H9 (cell line): Measurements from ENCODE around the gene NDUFV1. TPM values are rescaled to one million over a fixed set of nuclear protein-coding genes. Genes with fewer than 3 reads are reported as not detected.
A peak's percentile ranks its signal among the peaks of the same experiment; 100 is the strongest.

Experiments
- DNase-seq: peaks from one replicate; pipeline ENCODE4 v3.0.0-alpha.2; 2017
- H2AFZ ChIP-seq: one replicate; pipeline ENCODE4 v1.6.1; 2013; ENCODE audit warnings: mild to moderate bottlenecking, low read length, control low read depth, moderate library complexity
- H2AK5ac ChIP-seq: 2 replicates; pipeline ENCODE4 v1.6.1; 2013; ENCODE audit warnings: low read length, control low read depth, mixed read lengths; ENCODE audit not compliant: insufficient read length
- H2BK120ac ChIP-seq: one replicate; pipeline ENCODE4 v1.6.1; 2013; ENCODE audit warnings: low read depth, mild to moderate bottlenecking, low read length, control low read depth, inconsistent platforms; ENCODE audit not compliant: poor library complexity, severe bottlenecking
- H2BK12ac ChIP-seq: 2 replicates; pipeline ENCODE4 v1.6.1; 2013; ENCODE audit warnings: low read length, control low read depth, mixed read lengths, low read depth; ENCODE audit not compliant: insufficient read length
- H2BK15ac ChIP-seq: 2 replicates; pipeline ENCODE4 v1.6.1; 2013; ENCODE audit warnings: low read depth, low read length, control low read depth
- H2BK20ac ChIP-seq: one replicate; pipeline ENCODE4 v1.6.1; 2013; ENCODE audit warnings: low read depth, mild to moderate bottlenecking, low read length, control low read depth, inconsistent platforms; ENCODE audit not compliant: poor library complexity, severe bottlenecking
- H2BK5ac ChIP-seq: 2 replicates; pipeline ENCODE4 v1.6.1; 2013; ENCODE audit warnings: low read length, control low read depth, mixed read lengths; ENCODE audit not compliant: insufficient read length
- H3K14ac ChIP-seq: 2 replicates; pipeline ENCODE4 v1.6.1; 2013; ENCODE audit warnings: low read length, control low read depth; ENCODE audit not compliant: insufficient read depth
- H3K18ac ChIP-seq: 2 replicates; pipeline ENCODE4 v1.6.1; 2013; ENCODE audit warnings: low read depth, mild to moderate bottlenecking, mixed read lengths, low read length, control low read depth; ENCODE audit not compliant: insufficient read length
- H3K23ac ChIP-seq: 2 replicates; pipeline ENCODE4 v1.6.1; 2013; ENCODE audit warnings: low read length, control low read depth, mixed read lengths, low read depth; ENCODE audit not compliant: insufficient read length
- H3K23me2 ChIP-seq: 2 replicates; pipeline ENCODE4 v1.6.1; 2013; ENCODE audit warnings: low read depth, mild to moderate bottlenecking, mixed read lengths, low read length, control low read depth; ENCODE audit not compliant: insufficient read length, poor library complexity, severe bottlenecking
- H3K27ac ChIP-seq: 2 replicates; pipeline ENCODE4 v1.5.1; 2013; ENCODE audit warnings: low read length, control low read depth, mixed read lengths, low read depth; ENCODE audit not compliant: insufficient read length
- H3K27me3 ChIP-seq: 2 replicates; pipeline ENCODE4 v1.6.1; 2013; ENCODE audit warnings: low read length, control low read depth, inconsistent platforms; ENCODE audit not compliant: insufficient read depth
- H3K4ac ChIP-seq: 2 replicates; pipeline ENCODE4 v1.6.1; 2013; ENCODE audit warnings: low read depth, mild to moderate bottlenecking, control low read depth, inconsistent platforms, low read length, moderate library complexity
- H3K4me1 ChIP-seq: 2 replicates; pipeline ENCODE4 v1.6.1; 2013; ENCODE audit warnings: low read length, control low read depth, inconsistent platforms; ENCODE audit not compliant: insufficient read depth
- H3K4me2 ChIP-seq: 2 replicates; pipeline ENCODE4 v1.6.1; 2013; ENCODE audit warnings: low read length, control low read depth, mixed read lengths; ENCODE audit not compliant: insufficient read length, insufficient read depth
- H3K56ac ChIP-seq: 2 replicates; pipeline ENCODE4 v1.6.1; 2013; ENCODE audit warnings: low read depth, mild to moderate bottlenecking, mixed read lengths, low read length, control low read depth; ENCODE audit not compliant: insufficient read length
- H3K79me1 ChIP-seq: 2 replicates; pipeline ENCODE4 v1.6.1; 2013; ENCODE audit warnings: low read depth, mild to moderate bottlenecking, moderate library complexity, low read length, control low read depth, inconsistent platforms; ENCODE audit not compliant: insufficient read depth, poor library complexity, severe bottlenecking
- H3K79me2 ChIP-seq: 2 replicates; pipeline ENCODE4 v1.6.1; 2013; ENCODE audit warnings: low read length, control low read depth, inconsistent platforms; ENCODE audit not compliant: insufficient read depth
- H3K9ac ChIP-seq: 2 replicates; pipeline ENCODE4 v1.6.1; 2013; ENCODE audit warnings: low read length, control low read depth, mixed read lengths; ENCODE audit not compliant: insufficient read length; ENCODE audit errors: extremely low read depth
- H3K9me3 ChIP-seq: one replicate; pipeline ENCODE4 v1.6.1; 2013; ENCODE audit warnings: low read depth, low read length, inconsistent platforms; ENCODE audit not compliant: control insufficient read depth
- H3T11ph ChIP-seq: one replicate; pipeline ENCODE4 v1.6.1; 2013; ENCODE audit warnings: mild to moderate bottlenecking, low read length, control low read depth, inconsistent platforms
- H4K20me1 ChIP-seq: one replicate; pipeline ENCODE4 v1.6.1; 2013; ENCODE audit not compliant: control insufficient read depth, insufficient read length, insufficient read depth
- H4K5ac ChIP-seq: 2 replicates; pipeline ENCODE4 v1.6.1; 2013; ENCODE audit warnings: low read depth, mild to moderate bottlenecking, mixed read lengths, low read length, control low read depth; ENCODE audit not compliant: insufficient read length
- H4K8ac ChIP-seq: replicated peaks from 2 replicates; pipeline ENCODE4 v1.6.1; 2013; ENCODE audit warnings: low read length, control low read depth, mixed read lengths, low read depth; ENCODE audit not compliant: insufficient read length
- H4K91ac ChIP-seq: 2 replicates; pipeline ENCODE4 v1.6.1; 2013; ENCODE audit warnings: low read depth, mild to moderate bottlenecking, moderate library complexity, mixed read lengths, low read length, control low read depth; ENCODE audit not compliant: insufficient read length
- H3K27ac Mint-ChIP-seq, 3 experiments: 2 replicates in 2 of 3; 3 replicates in 1 of 3; pipeline ENCODE4 v1.8.0; 2020 to 2021; ENCODE audit warnings: mixed read lengths in 3 of 3, mild to moderate bottlenecking in 1 of 3, moderate library complexity in 1 of 3
- H3K27me3 Mint-ChIP-seq: 2 replicates; pipeline ENCODE4 v1.8.0; 2021; ENCODE audit warnings: low read depth, mild to moderate bottlenecking, moderate library complexity, mixed read lengths
- H3K36me3 Mint-ChIP-seq, 3 experiments: 2 replicates in 2 of 3; 3 replicates in 1 of 3; pipeline ENCODE4 v1.8.0; 2020 to 2021; ENCODE audit warnings: low read depth in 3 of 3, mixed read lengths in 3 of 3; ENCODE audit not compliant: insufficient read depth in 1 of 3
- H3K4me1 Mint-ChIP-seq, 2 experiments: 2 replicates each; pipeline ENCODE4 v1.8.0; 2020; ENCODE audit warnings: mixed read lengths in 2 of 2
- H3K4me3 Mint-ChIP-seq, 2 experiments: 2 replicates in 1 of 2; 3 replicates in 1 of 2; pipeline ENCODE4 v1.8.0; 2020 to 2021; ENCODE audit warnings: mild to moderate bottlenecking in 2 of 2, mixed read lengths in 2 of 2, moderate library complexity in 1 of 2
- H3K9me3 Mint-ChIP-seq, 2 experiments: 2 replicates in 1 of 2; 3 replicates in 1 of 2; pipeline ENCODE4 v1.8.0; 2020; ENCODE audit warnings: mild to moderate bottlenecking in 2 of 2, mixed read lengths in 2 of 2, moderate library complexity in 1 of 2
- CTCF ChIP-seq: fragments of 200-600 bp; sonication (generic); conservative IDR thresholded peaks from 3 replicates; pipeline ENCODE4 v1.8.0; 2021; ENCODE audit warnings: antibody characterized with exemption, mild to moderate bottlenecking
- WGBS: extraction: QIAGEN DNeasy Blood & Tissue Kit; methylation state at CpG from one replicate; pipeline ENCODE4 v1.1.7; 2013; ENCODE audit warnings: missing lambda C conversion rate, low lambda C conversion rate, mixed read lengths; ENCODE audit not compliant: insufficient read length; ENCODE audit errors: extremely low coverage; 5-methylcytosine and 5-hydroxymethylcytosine counted together
- total RNA-seq: library from RNA; stranded (reverse); gene quantifications from 2 replicates; pipeline ENCODE4 v1.2.1, GENCODE V29; 2021

NDUFV1 gene
- total RNA-seq, 1 experiment from 2014 or later = 154 TPM

- no peak for DNase-seq
- H3K9me3 Mint-ChIP-seq = no peaks in the 10 kb centered on the region
- no peaks in the 10 kb centered on the region for H3K36me3 Mint-ChIP-seq
- H4K5ac ChIP-seq = no peak overlapping the region
- no peak for TF ChIP-seq CTCF
- no peaks in the 10 kb centered on the region for H3K27me3 ChIP-seq
- H3K27me3 Mint-ChIP-seq = peaks cover 7% of the 10 kb centered on the region
- WGBS = no CpG with 5 or more reads among the region's 10 CpGs
- no peak overlapping the region for H4K8ac ChIP-seq
- H3K4me1 ChIP-seq = peaks cover 6% of the 10 kb centered on the region; the same call in 1 of the 2 replicates
- no peak overlapping the region for H3K18ac ChIP-seq
- no peak overlapping the region for H3K4ac ChIP-seq
- no peaks in the 10 kb centered on the region for H3K9me3 ChIP-seq
- no peak overlapping the region for H2AK5ac ChIP-seq
- H2BK15ac ChIP-seq = no peak overlapping the region
- H3K79me2 ChIP-seq = no peaks in the 10 kb centered on the region
- no peak overlapping the region for H3K27ac ChIP-seq
- H3K14ac ChIP-seq = no peak overlapping the region
- H3K9ac ChIP-seq = no peak overlapping the region
- H3K23ac ChIP-seq = no peak overlapping the region
- H2BK12ac ChIP-seq = no peak overlapping the region
- peaks cover 15% of the 10 kb centered on the region in 2 experiments for H3K4me1 Mint-ChIP-seq
- no peak overlapping the region for H3K56ac ChIP-seq
- no peak overlapping the region for H4K91ac ChIP-seq
- H4K20me1 ChIP-seq = no peaks in the 10 kb centered on the region
- no peak overlapping the region for H2BK120ac ChIP-seq
- H3K27ac Mint-ChIP-seq = peak overlapping the region in 1 of 3 experiments; percentile 45; a peak in 1 of 7 replicates
- H3K79me1 ChIP-seq = no peaks in the 10 kb centered on the region
- H3T11ph ChIP-seq = no peak overlapping the region
- no peak overlapping the region for H3K4me3 Mint-ChIP-seq
- H3K23me2 ChIP-seq = no peaks in the 10 kb centered on the region
- no peak overlapping the region for H2AFZ ChIP-seq
- H3K4me2 ChIP-seq = no peak overlapping the region
- no peak overlapping the region for H2BK5ac ChIP-seq
- no peak overlapping the region for H2BK20ac ChIP-seq
These were observed 44.6 kb upstream of the NDUFV1 start for GRCh38 chr11:67561971-67562619.
